NB4 (cell line): ENCODE measurements around the gene MAST4.

Source experiments
- MYC ChIP-seq: IDR thresholded peaks from 2 replicates; pipeline ENCODE4 v1.6.1; 2011; ENCODE audit warnings: low read depth, low read length
- POLR2A ChIP-seq: IDR thresholded peaks from 2 replicates; pipeline ENCODE4 v1.6.1; 2011; ENCODE audit warnings: mild to moderate bottlenecking; ENCODE audit not compliant: insufficient read length; ENCODE audit errors: extremely low read depth
- TF ChIP-seq, protein P1 (sequence below): IDR thresholded peaks from one replicate; pipeline ENCODE4 v1.5.1; 2012; ENCODE audit warnings: low read depth, low read length
- TF ChIP-seq, protein P2 (sequence below): IDR thresholded peaks from 2 replicates; pipeline ENCODE4 v1.6.1; 2011; ENCODE audit warnings: low read depth, low read length

DNA sequence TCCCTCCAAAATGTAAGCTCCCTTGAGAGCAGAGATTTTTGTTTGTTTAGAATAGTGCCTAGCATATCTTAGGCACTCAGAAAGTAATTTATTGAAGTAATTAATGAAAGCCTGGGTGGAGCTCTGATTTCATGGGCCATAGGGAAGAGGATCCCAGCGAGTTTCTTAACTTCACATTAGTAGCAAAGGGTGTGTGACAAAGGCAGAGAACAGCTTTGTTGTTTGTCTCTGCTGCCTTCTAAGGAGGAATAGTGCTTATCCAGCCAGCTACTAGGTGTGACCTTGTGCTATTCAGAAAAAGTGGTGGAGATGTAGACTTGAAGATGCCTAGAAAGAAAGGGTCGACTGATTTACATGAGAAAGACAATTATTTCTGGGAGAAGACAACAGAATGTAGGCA is 451.4 kb downstream of the MAST4 start:
- TF ChIP-seq, protein P1, sequence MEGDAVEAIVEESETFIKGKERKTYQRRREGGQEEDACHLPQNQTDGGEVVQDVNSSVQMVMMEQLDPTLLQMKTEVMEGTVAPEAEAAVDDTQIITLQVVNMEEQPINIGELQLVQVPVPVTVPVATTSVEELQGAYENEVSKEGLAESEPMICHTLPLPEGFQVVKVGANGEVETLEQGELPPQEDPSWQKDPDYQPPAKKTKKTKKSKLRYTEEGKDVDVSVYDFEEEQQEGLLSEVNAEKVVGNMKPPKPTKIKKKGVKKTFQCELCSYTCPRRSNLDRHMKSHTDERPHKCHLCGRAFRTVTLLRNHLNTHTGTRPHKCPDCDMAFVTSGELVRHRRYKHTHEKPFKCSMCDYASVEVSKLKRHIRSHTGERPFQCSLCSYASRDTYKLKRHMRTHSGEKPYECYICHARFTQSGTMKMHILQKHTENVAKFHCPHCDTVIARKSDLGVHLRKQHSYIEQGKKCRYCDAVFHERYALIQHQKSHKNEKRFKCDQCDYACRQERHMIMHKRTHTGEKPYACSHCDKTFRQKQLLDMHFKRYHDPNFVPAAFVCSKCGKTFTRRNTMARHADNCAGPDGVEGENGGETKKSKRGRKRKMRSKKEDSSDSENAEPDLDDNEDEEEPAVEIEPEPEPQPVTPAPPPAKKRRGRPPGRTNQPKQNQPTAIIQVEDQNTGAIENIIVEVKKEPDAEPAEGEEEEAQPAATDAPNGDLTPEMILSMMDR, result no peak
- TF ChIP-seq POLR2A (no peak), MYC (no peak)
- TF ChIP-seq, protein P2, sequence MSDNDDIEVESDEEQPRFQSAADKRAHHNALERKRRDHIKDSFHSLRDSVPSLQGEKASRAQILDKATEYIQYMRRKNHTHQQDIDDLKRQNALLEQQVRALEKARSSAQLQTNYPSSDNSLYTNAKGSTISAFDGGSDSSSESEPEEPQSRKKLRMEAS, result no peak
